Suprapubic skin (tissue), 4 donors: ENCODE data around the gene FBRSL1.

Experiments used
- POLR2A ChIP-seq, 2 donors: fragments of 450-650 bp; IDR thresholded peaks; one replicate each; pipeline ENCODE4 v1.6.1; 2017; ENCODE audit warnings: antibody characterized with exemption in 2 of 2, mild to moderate bottlenecking in 2 of 2, moderate library complexity in 2 of 2
- POLR2AphosphoS5 ChIP-seq, 3 donors: sonication (generic); formaldehyde crosslinking; IDR thresholded peaks; one replicate each; pipeline ENCODE4 v1.6.1; 2017; ENCODE audit warnings: antibody characterized with exemption in 3 of 3
- TF ChIP-seq, protein P1 (sequence below), 2 donors: fragments of 200-600 bp in 1 of 2; fragments of 450-650 bp in 1 of 2; sonication (generic) in 1 of 2; IDR thresholded peaks; one replicate each; pipeline ENCODE4 v1.5.1; 2016 to 2019; ENCODE audit warnings: antibody characterized with exemption in 2 of 2, mild to moderate bottlenecking in 1 of 2, moderate library complexity in 1 of 2

DNA sequence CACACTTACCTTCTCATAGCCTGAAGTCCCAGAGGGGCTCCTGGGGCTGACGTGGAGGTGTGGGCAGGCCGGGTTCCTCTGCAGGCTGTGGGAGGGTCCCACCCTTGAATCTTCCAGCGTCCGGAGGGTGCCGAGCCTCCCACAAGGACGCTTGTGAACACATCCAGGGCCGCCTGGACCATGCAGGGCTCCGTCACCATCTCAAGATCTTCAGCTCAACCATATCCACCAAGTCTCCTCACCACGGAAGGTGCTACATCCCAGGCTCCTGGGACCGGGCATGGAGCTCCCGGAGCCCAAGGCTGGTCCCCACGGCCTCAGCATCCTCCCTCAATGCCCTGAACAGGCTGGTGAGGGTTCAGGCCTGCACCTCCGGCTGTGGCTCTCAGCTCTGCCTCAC, 10.7 kb upstream of the FBRSL1 start:
- TF ChIP-seq, protein P1, sequence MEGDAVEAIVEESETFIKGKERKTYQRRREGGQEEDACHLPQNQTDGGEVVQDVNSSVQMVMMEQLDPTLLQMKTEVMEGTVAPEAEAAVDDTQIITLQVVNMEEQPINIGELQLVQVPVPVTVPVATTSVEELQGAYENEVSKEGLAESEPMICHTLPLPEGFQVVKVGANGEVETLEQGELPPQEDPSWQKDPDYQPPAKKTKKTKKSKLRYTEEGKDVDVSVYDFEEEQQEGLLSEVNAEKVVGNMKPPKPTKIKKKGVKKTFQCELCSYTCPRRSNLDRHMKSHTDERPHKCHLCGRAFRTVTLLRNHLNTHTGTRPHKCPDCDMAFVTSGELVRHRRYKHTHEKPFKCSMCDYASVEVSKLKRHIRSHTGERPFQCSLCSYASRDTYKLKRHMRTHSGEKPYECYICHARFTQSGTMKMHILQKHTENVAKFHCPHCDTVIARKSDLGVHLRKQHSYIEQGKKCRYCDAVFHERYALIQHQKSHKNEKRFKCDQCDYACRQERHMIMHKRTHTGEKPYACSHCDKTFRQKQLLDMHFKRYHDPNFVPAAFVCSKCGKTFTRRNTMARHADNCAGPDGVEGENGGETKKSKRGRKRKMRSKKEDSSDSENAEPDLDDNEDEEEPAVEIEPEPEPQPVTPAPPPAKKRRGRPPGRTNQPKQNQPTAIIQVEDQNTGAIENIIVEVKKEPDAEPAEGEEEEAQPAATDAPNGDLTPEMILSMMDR (IDR thresholded peaks at IDR 0.05) = no peak
- TF ChIP-seq POLR2A (IDR thresholded peaks at IDR 0.05) (no peak), POLR2AphosphoS5 (IDR thresholded peaks at IDR 0.05) (no peak)
